ENCODE measurements around the gene TUT4.

The TUT4 gene

DNA sequence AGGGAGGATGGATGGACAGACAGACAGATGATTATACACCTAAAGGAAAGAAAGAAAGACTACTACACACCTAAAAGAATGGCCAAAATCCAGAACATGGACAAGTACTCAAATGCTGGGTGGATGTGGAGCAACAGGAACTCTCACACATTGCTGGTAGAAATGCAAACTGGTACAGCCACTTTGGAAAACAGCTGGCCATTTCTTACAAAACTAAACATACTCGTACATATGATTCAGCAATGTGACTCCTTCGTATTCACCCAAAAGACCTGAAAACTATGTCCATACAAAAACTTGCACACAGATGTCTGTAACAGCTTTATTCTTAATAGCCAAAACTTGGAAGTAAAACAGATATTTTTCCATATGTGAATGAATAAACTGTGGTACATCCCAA, 97.2 kb downstream of the TUT4 start:
- DNase-seq: no peak

DNA sequence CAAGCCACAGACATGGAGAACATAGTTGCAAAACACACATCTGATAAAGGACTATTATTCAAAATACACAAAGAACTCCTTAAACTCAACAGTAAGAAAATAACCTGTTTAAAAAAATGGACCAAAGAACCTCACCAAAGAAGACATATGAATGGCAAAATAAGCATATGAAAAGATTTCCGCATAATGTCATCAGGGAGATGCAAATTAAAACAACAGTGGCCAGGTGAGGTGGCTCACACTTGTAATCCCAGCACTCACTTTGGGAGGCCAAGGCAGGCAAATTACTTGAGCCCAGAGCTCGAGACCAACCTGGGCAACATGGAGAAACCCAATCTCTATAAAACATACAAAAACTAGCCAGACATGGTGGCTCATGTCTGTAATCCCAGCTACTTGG, 98.1 kb downstream of the TUT4 start:
- DNase-seq: no peak

DNA sequence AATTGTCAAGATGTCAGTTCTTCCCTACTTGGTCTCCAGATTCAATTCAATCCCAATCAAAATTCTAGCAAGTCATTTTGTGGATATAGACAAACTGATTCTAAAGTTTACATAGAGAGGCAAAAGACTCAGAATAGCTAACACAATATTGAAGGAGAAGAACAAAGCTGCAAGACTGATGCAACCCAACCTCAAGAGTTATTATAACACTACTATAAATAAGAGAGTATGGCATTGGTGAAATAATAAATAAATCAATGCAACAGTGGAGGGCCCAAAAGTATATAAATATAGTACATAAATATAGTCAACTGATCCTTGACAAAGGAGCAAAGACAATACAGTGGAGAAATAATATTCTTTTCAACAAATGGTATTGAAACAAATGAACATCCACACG, 98.8 kb downstream of the TUT4 start:
- DNase-seq: no peak

DNA sequence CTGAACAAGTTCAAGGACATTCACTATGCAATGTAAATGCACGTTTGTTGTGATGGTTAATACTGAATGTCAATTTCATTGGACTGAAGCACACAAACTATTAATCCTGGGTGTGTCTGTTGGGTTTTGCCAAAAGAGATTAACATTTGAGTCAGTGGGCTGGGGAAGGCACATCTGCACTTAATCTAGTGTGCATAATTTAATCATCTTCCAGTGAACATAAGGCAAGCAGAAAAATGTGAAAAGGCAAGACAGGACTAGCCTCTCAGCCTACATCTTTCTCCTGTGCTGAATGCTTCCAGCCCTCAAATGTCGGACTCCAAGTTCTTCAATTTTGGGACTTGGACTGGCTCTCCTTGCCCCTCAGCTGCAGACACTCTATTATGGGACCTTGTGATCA, 108.4 kb downstream of the TUT4 start:
- no peak for DNase-seq

DNA sequence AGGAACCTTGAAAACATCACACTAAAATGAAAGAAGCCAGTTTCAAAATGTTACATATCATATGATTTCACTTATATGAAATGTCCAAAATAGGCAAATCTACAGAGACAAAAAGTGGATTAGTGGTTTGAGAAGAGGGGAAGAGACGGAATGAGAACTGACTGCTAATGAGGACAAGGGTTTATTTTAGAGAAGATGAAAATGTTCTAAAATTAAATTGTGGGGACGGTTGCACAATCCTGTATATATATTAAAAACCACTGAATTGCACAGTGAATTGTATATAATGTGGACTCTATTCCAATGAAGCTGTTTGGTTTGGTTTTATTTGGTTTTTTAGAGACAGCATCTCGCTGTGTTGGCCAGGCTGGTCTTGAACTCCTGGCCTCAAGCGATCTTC, 112.9 kb downstream of the TUT4 start:
- no peak for DNase-seq

DNA sequence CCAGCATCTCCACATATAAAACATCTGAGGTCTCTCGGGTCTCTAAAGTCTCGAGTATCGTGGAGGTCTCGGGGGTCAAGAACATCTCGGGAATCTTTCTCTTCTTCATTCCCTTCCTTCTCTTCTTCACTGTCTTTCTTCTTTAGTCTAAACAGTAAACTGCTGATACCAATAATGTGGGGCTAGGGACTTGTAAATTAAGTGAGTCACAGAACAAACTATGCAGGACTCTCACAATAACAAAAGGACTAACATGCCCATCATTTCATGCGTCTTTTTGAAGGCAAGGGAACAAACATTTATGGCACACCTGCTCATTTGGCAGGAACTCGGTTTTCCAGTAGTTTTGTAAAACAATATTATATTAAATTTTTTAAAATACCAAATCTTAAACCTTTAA, 116.1 kb downstream of the TUT4 start:
- no peak for DNase-seq

DNA sequence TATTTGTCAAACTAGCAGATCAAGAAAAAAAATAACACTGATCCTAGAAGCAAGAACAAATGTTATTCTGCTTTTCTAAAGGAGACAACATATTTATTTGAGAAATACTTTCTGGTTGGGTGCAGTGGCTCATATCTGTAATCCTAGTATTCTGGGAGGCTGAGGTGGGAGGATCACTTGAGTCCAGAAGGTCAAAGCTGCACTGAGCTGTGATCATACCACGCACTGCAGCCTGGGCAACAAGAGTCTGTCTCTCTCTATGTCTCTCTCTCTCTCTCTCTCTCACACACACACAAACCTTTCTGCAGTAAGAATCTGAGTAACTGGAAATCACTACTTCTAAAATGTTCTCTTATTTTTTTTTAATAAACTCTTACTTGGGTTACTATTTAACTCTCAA, 117.2 kb downstream of the TUT4 start:
- DNase-seq: no peak

DNA sequence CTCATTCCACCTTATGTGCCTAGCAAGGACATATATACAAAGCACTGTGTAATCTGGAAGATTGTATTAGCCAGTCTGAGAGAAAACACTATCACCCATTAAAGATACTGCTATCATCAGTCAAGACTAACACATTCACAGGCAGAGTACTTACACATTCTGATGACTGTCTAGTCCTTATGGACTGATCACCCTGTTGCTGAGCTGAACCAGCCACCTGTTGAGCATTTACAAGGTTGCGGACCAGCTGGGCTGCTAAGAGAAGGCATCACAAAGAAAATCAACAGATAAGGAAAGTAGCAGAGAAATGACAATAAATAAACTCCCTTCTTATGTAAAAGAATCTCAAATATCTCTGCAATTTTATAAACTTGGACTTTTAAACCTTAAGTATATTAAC, 117.7 kb downstream of the TUT4 start:
- no peak for DNase-seq

DNA sequence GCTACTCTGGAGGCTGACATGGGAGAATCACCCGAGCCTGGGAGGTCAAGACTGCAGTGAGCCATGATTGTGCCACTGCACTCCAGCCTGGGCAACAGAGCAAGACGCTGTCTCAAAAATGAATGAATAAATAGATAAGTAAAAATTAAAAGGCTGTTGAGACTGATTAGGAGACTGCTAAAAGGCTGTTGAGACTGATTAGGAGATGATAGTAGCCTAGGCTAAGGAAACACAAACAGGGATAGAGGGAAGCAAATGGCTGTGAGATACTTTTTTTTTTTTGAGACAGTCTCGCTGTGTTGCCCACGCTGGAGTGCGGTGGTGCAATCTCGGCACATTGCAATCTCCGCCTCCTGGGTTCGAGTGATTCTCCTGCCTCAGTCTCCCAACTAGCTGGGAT, 120.1 kb downstream of the TUT4 start:
- no peak for DNase-seq

DNA sequence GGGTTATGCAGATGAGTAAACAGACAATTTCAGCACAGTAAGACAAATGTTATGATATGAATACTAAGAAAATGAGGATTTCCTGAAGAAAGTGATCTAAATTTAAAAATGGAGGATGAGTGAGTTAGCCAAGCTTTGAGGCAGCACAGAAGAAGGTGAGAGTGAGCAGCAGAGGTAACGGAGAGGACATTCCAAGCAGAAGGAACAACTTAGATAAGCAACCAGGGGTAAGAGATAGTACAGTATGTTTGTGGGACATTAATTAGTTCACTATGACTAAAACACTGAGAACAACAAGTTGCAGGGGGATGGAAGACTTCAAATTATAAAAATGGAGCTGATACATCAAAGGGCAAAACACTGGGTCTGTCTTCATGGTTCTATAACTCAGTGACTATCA, 125.7 kb downstream of the TUT4 start:
- DNase-seq: no peak

DNA sequence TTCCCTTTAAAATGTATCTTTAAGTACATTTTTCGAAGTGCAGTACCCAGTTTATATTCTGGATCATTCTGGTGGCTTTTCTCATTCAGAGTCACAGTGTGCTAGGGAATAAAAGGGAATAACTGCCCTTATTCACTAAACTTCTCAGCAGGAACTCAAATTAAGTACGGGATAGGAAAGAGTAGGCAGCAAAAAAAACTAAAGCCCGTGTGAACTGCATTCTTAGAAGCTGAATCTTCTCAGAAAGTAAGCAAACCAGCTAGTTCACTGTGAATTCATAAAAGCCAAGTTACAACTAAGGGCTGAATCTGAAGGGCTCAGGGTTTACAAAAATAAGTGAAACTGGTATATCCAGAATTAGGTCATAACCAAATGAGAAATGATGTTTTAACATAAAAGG, 126.5 kb downstream of the TUT4 start:
- DNase-seq: no peak

DNA sequence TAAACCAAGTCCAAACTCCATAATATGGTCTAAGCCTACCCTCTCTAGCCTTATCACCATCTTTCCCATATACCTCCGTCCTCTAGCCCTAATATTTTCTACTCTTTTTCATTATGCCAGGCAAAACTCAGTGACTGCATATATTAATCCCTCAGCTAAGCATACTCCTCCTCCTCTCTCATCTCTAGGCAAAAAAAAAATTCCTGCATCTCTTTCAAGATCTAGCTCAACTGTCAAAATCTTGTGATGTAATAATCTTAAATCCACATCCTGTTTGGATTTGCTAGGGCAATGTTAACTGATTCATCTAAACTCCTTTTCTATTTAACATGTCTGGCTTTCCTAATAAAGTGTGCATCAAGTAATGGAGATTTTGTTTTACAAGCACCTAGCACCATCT, 128.1 kb downstream of the TUT4 start:
- no peak for DNase-seq

DNA sequence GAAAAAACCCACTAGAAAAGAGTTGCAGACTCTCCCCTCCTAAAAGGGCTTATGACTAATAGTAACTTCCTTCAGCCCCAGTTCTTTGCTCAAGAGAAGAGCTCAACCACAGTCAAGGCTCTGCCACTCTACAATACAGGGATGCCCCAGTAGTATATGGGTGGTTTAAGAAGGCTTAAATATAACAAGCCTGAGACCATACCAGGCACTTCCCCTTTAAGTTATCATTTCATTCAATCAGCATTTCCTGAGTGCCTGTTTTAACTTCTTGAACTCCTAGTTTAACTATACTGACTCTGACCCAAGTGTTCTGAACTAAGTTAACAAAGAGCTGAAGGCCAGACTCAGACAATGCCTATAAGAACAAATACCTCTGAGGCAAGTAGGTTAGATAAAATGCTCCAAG, 128.7 kb downstream of the TUT4 start:
- peak; percentile 18 for DNase-seq

DNA sequence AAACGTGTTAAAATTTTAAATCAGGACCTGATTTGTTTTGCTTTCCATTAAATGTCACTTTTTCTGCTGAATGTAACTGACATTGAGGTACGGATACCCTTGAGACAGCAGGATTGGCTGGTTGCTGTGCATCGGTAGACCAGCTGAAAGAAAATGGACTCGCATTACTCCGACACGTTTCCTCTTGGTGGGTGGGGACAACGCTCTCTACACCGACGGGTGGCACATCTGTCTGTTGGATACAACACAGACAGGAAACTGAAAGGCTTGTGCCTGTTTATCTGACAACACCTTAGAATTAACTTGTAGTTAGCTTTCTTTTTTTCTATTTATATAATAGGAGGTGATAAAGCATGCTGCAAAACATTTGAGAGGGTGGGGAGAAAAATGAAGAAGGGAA, 129.1 kb downstream of the TUT4 start:
- DNase-seq: peak; percentile 61

DNA sequence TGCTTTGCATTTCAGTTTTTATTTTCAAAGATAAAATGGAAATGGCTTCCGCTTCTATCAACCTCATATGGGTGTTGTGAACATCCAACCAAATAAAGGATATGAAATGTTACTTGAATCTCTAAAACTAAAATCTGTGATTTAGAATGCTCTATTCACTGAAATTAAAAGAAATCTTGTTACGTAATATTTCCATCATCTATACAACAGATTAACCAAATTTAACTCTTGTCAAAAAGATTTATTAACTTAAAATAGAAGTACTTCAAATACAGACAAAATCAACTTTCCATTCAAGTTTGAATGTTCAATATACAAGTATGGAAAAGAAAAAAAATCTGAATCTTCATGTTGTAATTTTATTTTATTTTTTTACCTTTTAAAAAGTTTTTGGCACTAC, 129.8 kb downstream of the TUT4 start:
- DNase-seq: no peak

DNA sequence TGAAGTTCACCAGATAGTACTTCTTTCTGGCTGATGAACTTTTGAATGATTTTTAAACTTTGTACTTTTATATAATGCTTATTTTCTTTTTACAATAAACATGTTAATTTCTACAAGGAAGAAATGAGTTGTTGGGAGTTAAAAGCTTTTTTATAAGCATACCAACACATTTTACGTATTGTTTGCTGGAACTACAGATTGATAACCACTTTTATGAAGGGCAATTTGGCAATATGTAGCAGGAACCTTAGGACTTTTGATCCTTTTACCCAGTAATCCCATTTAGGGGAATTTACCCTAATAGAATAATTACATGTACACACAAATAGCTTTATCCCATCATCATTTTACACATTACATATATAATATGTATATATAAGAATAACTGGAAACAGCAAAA, 132.2 kb downstream of the TUT4 start:
- DNase-seq: no peak

DNA sequence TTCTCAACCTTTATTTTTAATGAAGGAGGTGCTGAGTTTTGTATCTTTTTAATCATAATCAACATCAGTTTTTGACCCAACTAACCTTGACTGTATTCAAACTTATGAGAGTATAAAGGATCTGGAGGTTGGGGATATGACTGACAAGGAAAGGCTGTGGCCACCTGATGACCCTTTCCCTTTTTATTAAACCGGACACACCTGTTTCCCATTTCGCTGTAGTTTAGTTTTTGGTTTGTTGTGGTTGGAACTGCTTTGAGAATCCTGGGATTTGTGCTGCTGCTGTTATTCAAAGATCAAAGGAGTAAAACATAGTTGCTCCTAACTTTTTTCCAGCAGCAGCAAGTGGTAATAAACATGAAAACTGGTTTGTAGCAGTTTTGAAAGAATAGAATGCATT, 136.1 kb downstream of the TUT4 start:
- DNase-seq: no peak

DNA sequence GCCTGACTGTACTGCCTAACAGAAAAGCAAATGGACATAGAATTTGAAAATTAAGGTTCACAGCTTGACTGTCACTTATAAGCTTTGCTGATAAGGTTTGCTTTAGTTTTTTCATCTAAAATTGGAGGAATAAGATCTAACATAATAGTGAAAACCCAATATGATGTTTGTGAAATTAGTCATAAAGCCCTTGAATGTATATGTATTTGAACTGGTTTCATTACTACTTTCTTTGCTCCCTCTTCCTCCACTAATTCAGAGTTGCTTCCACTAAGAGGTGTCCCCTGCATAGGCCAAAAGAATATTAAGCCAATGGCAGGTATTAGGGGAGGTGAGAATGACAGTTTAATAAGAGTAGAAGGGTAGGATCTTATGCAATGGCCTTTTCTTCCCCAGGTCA, 137.9 kb downstream of the TUT4 start:
- no peak for DNase-seq

DNA sequence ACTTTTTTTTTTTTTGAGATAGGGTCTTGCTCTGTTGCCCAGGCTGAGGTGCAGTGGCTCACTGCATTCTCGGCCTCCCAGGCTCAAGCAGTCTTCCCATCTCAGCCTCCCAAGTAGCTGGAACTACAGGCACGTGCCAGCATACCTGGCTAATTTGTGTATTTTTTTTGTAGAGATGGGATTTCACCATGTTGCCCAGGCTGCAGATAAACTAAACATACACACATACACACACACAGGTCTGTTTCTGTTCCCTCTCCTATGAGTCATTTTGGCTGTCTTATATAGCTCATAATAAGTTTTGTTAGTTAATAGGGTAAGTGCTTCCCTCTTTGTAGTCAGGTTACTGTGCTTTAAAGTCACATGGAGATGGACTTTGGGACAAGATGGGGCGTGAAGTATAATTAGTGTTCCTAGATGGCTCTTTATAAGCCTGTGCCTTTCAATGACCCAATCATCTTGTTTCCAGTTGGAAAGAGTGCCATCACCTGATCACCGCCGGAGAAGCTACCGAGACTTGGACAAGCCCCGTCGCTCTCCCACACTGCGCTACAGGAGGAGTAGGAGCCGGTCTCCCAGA, 139.4 kb downstream of the TUT4 start:
- DNase-seq: no peak

DNA sequence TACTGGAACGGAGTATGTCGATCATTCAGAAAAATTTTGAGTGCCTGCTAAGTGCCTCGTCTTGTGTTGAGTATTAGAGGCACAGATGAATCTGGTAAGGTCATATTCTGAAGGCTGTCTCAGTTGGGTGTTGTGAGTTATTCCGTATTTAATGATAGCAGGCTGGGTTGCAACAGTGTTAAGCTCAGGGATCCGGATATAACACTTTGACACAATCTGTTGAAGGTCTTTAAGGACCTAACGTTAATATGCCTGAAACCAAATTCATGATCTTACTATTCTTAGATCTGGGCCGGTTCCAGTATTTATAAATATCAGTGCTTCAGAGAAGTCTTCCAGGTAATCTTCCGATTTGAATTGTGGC, 147.9 kb downstream of the TUT4 start:
- DNase-seq: no peak

DNA sequence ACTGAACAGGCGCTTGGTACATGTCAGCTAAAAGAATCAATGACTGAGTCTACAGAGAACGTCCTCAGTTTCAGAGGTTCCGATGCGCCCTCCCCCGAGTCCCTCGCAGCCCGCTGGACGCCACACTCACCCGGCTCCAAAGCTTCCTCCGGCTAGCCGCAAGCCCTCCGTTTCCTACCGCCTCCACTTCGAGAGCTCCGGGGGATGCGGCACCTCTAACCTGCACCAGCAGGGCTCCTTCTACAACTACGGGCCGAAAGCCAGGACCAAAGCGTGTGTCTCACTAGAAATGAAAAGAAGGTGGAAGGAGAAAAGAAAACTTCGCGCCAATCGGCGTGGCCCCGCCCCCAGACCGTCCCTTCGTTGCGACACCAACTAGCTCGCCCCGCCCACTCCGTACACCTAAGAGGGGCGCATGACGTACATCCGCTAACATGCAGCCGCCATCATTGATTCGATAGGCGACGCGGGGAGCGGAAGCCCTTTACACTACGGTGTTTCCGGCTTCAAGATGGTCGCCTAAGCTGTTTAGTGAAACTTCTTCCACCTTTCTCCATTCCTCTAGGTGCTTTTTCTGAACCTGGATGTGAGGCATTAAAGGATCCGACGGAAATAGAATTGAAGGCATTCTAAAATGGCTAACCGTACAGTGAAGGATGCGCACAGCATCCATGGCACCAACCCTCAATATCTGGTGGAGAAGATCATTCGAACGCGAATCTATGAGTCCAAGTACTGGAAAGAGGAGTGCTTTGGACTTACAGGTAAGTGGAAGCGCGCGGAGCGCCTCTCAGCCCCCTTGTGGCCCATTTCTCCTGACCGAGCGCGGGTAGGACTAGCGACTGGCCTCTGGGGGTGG, 148.5 kb downstream of the TUT4 start, which contains the start of the genes ORC1 and PRPF38A:
TSS of gene ORC1 (minus strand) at position 308 of the 859 bp plus-strand sequence. CDS start 2,200 bp downstream, outside the sequence.
TSS of gene PRPF38A (plus strand) at position 487 of the 859 bp plus-strand sequence. CDS start at position 635, 148 bp downstream.
- DNase-seq: peak; percentile 97

DNA sequence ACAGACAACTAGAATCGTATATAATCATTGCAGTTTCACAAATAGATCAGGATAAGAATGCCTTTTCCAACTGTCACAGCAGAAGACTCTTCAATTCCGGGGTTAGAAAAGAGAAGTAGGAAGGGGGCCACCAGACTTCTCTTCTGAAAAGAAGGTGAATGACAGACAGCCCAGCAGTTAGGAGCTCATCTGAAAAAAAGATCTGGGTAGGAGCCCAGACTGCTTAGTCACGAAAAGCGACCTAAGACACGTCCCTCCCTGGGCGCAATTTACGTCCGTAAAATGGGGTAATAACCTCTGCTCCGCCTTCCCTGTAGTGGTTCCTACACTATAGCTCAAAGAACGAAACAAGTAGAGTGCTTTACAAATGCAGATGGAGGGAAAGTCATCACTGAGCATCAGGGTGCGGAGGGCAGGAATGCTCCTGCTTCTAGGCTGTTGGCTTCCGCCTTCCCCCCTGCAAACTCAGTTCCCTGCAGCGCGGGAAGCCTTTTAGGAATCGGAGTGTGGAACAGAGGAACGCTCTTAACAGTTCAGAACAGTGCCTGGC, 149.3 kb downstream of the TUT4 start:
- peak; percentile 16 for DNase-seq

DNA sequence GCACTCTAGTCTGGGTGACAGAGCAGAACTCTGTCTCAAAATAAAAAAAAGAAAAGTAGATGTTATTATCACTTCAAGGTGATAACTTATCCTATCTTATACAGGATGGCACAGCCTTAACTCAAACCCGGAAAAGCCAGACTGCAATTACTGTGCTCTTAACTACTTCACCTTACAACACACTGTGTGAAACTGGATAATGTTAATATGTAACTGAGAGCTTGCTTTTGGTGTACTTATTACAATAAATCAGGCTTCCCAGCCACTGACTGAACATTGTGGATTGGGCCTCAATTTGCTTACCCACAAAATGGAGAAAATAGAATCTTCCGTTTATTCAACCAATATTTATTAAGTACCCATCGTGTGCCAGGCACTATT, 150.0 kb downstream of the TUT4 start:
- DNase-seq: no peak

DNA sequence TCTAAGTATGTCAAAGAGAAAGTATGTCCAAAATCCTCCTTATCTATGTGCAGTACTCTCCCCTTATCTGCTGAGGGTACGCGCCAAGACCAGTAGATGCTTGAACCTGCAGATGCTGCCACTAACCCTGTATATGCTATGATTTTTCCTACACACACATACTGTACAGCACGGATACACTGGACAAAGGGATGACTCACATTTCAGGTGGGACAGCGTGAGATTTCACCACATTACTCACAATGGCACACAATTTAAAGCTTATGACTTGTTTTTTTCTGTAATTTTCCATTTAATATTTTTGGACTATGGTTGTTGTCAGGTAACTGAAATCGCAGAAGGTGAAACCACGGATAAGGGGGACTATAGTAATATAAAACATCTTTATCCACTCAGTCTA, 152.8 kb downstream of the TUT4 start:
- no peak for DNase-seq
